HepG2 (cell line): ENCODE measurements around the gene ST3GAL2. TPM values are rescaled to one million over a fixed set of nuclear protein-coding genes. Genes with fewer than 3 reads are reported as not detected.

Experiments
- BRF2 ChIP-seq: sonication (generic); formaldehyde crosslinking; IDR thresholded peaks from 2 replicates; pipeline ENCODE4 v1.8.1; 2022; ENCODE audit warnings: mild to moderate bottlenecking, missing genetic modification reagents
- FOXA3 ChIP-seq: IDR thresholded peaks from 2 replicates; pipeline ENCODE4 v1.6.1; 2016; ENCODE audit warnings: missing genetic modification reagents, missing compliant biosample characterization
- KLF12 ChIP-seq: sonication (generic); formaldehyde crosslinking; IDR thresholded peaks from 2 replicates; pipeline ENCODE4 v1.4.0; 2020; ENCODE audit warnings: missing genetic modification reagents, borderline replicate concordance
- KLF6 ChIP-seq: IDR thresholded peaks from 2 replicates; pipeline ENCODE4 v1.8.0; 2016; ENCODE audit warnings: missing biosample characterization, missing genetic modification reagents
- MATR3 ChIP-seq: sonication (generic); formaldehyde crosslinking; IDR thresholded peaks from 2 replicates; pipeline ENCODE4 v1.4.0; 2020; ENCODE audit warnings: missing genetic modification reagents
- NBN ChIP-seq: fragments of 450-650 bp; conservative IDR thresholded peaks from 2 replicates; pipeline ENCODE4 v1.6.1; 2017
- SAP130 ChIP-seq: IDR thresholded peaks from 2 replicates; pipeline ENCODE4 v1.6.1; 2016; ENCODE audit warnings: low read depth
- SIN3A ChIP-seq: IDR thresholded peaks from 2 replicates; pipeline ENCODE4 v1.6.1; 2011; ENCODE audit warnings: low read depth, mild to moderate bottlenecking, control low read depth, low read length, borderline replicate concordance
- SRSF4 ChIP-seq: fragments of 200-400 bp; formaldehyde crosslinking; IDR thresholded peaks from one replicate; pipeline ENCODE4 v1.6.1; 2018; ENCODE audit warnings: mild to moderate bottlenecking, low read depth, low read length, moderate library complexity; ENCODE audit not compliant: poor library complexity, severe bottlenecking
- THAP8 ChIP-seq: sonication (generic); formaldehyde crosslinking; IDR thresholded peaks from 2 replicates; pipeline ENCODE4 v1.5.1; 2020; ENCODE audit warnings: missing genetic modification reagents, mild to moderate bottlenecking, borderline replicate concordance
- TP53 ChIP-seq: sonication (generic); formaldehyde crosslinking; conservative IDR thresholded peaks from 2 replicates; pipeline ENCODE4 v1.4.0; 2020; ENCODE audit warnings: missing genetic modification reagents
- U2AF1 ChIP-seq: fragments of 200-400 bp; formaldehyde crosslinking; optimal IDR thresholded peaks from 2 replicates; pipeline ENCODE3; 2017; ENCODE audit warnings: mild to moderate bottlenecking, low read depth, low read length
- ZBTB4 ChIP-seq: sonication (generic); formaldehyde crosslinking; IDR thresholded peaks from 2 replicates; pipeline ENCODE4 v1.4.0; 2020; ENCODE audit warnings: missing genetic modification reagents, mild to moderate bottlenecking, borderline replicate concordance
- ZNF274 ChIP-seq: sonication (generic); formaldehyde crosslinking; IDR thresholded peaks from 2 replicates; pipeline ENCODE4 v1.5.1; 2020; ENCODE audit warnings: mild to moderate bottlenecking, missing genetic modification reagents
- ZNF292 ChIP-seq: sonication (generic); formaldehyde crosslinking; IDR thresholded peaks from 2 replicates; pipeline ENCODE4 v1.8.1; 2022; ENCODE audit warnings: mild to moderate bottlenecking, low read depth, missing genetic modification reagents, borderline replicate concordance
- ZNF460 ChIP-seq: sonication (generic); formaldehyde crosslinking; IDR thresholded peaks from 2 replicates; pipeline ENCODE4 v1.5.1; 2020; ENCODE audit warnings: missing genetic modification reagents, mild to moderate bottlenecking, borderline replicate concordance
- ZNF83 ChIP-seq: sonication (generic); formaldehyde crosslinking; IDR thresholded peaks from 2 replicates; pipeline ENCODE4 v1.4.0; 2020; ENCODE audit warnings: missing genetic modification reagents, mild to moderate bottlenecking, borderline replicate concordance
- polyA plus RNA-seq, 8 experiments: library from polyadenylated mRNA; depleted of rRNA in 3 of 8; stranded (reverse) in 7 of 8; unstranded in 1 of 8; fragments of >200 nt; fragmentation: Illumina TruSeq in 4 of 8; extraction: Trizol in 4 of 8; gene quantifications; 2 replicates each; pipeline versions ENCODE4 v1.2.1 to v1.2.3, GENCODE V29; 2011 to 2016; ENCODE audit warnings: low read depth in 4 of 8, missing spikeins in 1 of 8, mixed read lengths in 1 of 8; ENCODE audit not compliant: insufficient read depth in 1 of 8
- total RNA-seq, 5 experiments: library from RNA; depleted of rRNA; stranded (reverse); fragments of >200 nt; fragmentation: Illumina TruSeq; extraction: Trizol; gene quantifications; 2 replicates each; pipeline ENCODE4 v1.2.3, GENCODE V29; 2016; ENCODE audit warnings: low read depth in 1 of 5
- TF ChIP-seq, protein P1 (sequence below): sonication (generic); formaldehyde crosslinking; IDR thresholded peaks from 2 replicates; pipeline ENCODE4 v1.5.0; 2020; ENCODE audit warnings: mild to moderate bottlenecking, missing genetic modification reagents, moderate library complexity
- TF ChIP-seq, protein P2 (sequence below): sonication (generic); formaldehyde crosslinking; IDR thresholded peaks from 2 replicates; pipeline ENCODE4 v1.4.0; 2020; ENCODE audit warnings: missing genetic modification reagents, borderline replicate concordance

ST3GAL2 gene
- total and polyA plus RNA-seq, 2 of the 13 experiments (the other 11 are each of a cell fraction or from before 2014, with no cell fraction given) = 16.3 to 24.9 TPM

GRCh38 chr16:70380919-70381603, 57.8 kb downstream of the ST3GAL2 start (continued):
- TF ChIP-seq ZNF292 (CRISPR knock-in tag) (no peak; the same call in 1 of the 2 replicates), THAP8 (CRISPR knock-in tag) (peak; percentile 92; the same call in 1 of the 2 replicates), BRF2 (CRISPR knock-in tag) (peak; percentile 91; the same call in 1 of the 2 replicates), ZBTB4 (CRISPR knock-in tag) (peak; percentile 74; the same call in 1 of the 2 replicates), SAP130 (CRISPR knock-in tag) (peak; percentile 96), TP53 (CRISPR knock-in tag) (peak; percentile 42; the same call in 1 of the 2 replicates), KLF6 (CRISPR knock-in tag) (peak; percentile 89), KLF12 (CRISPR knock-in tag) (no peak; the same call in 1 of the 2 replicates), SIN3A (no peak; the same call in 1 of the 2 replicates), ZNF274 (no peak; the same call in 1 of the 2 replicates), SRSF4 (no peak), MATR3 (CRISPR knock-in tag) (no peak), U2AF1 (peak; percentile 86), ZNF83 (CRISPR knock-in tag) (no peak), NBN (no peak), ZNF460 (CRISPR knock-in tag) (peak; percentile 40; the same call in 1 of the 2 replicates), FOXA3 (peak; percentile 35; the same call in 1 of the 2 replicates)
- TF ChIP-seq, protein P1, sequence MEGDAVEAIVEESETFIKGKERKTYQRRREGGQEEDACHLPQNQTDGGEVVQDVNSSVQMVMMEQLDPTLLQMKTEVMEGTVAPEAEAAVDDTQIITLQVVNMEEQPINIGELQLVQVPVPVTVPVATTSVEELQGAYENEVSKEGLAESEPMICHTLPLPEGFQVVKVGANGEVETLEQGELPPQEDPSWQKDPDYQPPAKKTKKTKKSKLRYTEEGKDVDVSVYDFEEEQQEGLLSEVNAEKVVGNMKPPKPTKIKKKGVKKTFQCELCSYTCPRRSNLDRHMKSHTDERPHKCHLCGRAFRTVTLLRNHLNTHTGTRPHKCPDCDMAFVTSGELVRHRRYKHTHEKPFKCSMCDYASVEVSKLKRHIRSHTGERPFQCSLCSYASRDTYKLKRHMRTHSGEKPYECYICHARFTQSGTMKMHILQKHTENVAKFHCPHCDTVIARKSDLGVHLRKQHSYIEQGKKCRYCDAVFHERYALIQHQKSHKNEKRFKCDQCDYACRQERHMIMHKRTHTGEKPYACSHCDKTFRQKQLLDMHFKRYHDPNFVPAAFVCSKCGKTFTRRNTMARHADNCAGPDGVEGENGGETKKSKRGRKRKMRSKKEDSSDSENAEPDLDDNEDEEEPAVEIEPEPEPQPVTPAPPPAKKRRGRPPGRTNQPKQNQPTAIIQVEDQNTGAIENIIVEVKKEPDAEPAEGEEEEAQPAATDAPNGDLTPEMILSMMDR (CRISPR knock-in tag) = peak; percentile 73
- TF ChIP-seq, protein P2, sequence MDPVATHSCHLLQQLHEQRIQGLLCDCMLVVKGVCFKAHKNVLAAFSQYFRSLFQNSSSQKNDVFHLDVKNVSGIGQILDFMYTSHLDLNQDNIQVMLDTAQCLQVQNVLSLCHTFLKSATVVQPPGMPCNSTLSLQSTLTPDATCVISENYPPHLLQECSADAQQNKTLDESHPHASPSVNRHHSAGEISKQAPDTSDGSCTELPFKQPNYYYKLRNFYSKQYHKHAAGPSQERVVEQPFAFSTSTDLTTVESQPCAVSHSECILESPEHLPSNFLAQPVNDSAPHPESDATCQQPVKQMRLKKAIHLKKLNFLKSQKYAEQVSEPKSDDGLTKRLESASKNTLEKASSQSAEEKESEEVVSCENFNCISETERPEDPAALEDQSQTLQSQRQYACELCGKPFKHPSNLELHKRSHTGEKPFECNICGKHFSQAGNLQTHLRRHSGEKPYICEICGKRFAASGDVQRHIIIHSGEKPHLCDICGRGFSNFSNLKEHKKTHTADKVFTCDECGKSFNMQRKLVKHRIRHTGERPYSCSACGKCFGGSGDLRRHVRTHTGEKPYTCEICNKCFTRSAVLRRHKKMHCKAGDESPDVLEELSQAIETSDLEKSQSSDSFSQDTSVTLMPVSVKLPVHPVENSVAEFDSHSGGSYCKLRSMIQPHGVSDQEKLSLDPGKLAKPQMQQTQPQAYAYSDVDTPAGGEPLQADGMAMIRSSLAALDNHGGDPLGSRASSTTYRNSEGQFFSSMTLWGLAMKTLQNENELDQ (CRISPR knock-in tag) = no peak; the same call in 1 of the 2 replicates
